ENCODE measurements around the gene DDX3X. TPM values are rescaled to one million over a fixed set of nuclear protein-coding genes. Genes with fewer than 3 reads are reported as not detected.

Gene DDX3X
- total RNA-seq, 1 experiment from 2014 or later = 266 TPM

- no peaks in the 10 kb centered on the region for H3K27me3 ChIP-seq (ENCODE audit: control insufficient read depth, insufficient read depth, low read length)
- ATAC-seq = no peak
- no peak for DNase-seq (ENCODE audit: low read depth, low spot score)
- H3K36me3 ChIP-seq (ENCODE audit: control insufficient read depth, insufficient read depth, low read length) = no peaks in the 10 kb centered on the region
- TF ChIP-seq CTCF (IDR thresholded peaks at IDR 0.05) (no peak), TCF7L2 (IDR thresholded peaks at IDR 0.05; ENCODE audit: low read depth, low read length) (no peak), SIN3A (IDR thresholded peaks at IDR 0.05; ENCODE audit: borderline replicate concordance, insufficient read depth, low read depth, low read length) (no peak), REST (IDR thresholded peaks at IDR 0.05; ENCODE audit: insufficient read depth in 1 of 2, low read depth in 2 of 2, low read length in 1 of 2) (no peak), POLR2AphosphoS5 (IDR thresholded peaks at IDR 0.05; ENCODE audit: low read depth, low read length) (no peak)
- POLR2A ChIA-PET = interaction anchor here (0.6 to 1.0 kb wide), 3 partner anchors 45 to 1297 kb away, joined by 5 to 11 read pairs (median 8); no protein-coding TSS in a partner anchor
- no TSS peak for BruUV-seq (replicated peaks)
- CTCF ChIA-PET = interaction anchor here (0.6 kb wide), 1 partner anchor 30 kb away, joined by 3 read pairs; no protein-coding TSS in a partner anchor
- peak overlapping the region; percentile 69 for H3K27ac ChIP-seq (ENCODE audit: low read length)
- H3K4me1 ChIP-seq (ENCODE audit: control insufficient read depth, insufficient read depth, low read length) = peaks cover 4% of the 10 kb centered on the region
- intact Hi-C loops (cut with micrococcal nuclease; ENCODE audit: unreplicated experiment) (no loop called here), in situ Hi-C loops (cut with HindIII; ENCODE audit: low pct_unique_long_range_greater_than_20kb, low sequenced_read_pairs) (no loop called here)
- no peak overlapping the region for H3K4me3 ChIP-seq (ENCODE audit: low read depth in 2 of 2, low read length in 2 of 2)
- H3K9me3 ChIP-seq (ENCODE audit: control insufficient read depth, insufficient read depth, low read depth, low read length) = no peaks in the 10 kb centered on the region
These were observed 49.0 kb downstream of the DDX3X start for GRCh38 chrX:41382714-41383645.

- ATAC-seq (no peak), DNase-seq (ENCODE audit: low read depth, low spot score) (no peak)
- no peak overlapping the region for H3K4me3 ChIP-seq (ENCODE audit: low read depth in 2 of 2, low read length in 2 of 2)
- no peaks in the 10 kb centered on the region for H3K9me3 ChIP-seq (ENCODE audit: control insufficient read depth, insufficient read depth, low read depth, low read length)
- POLR2A ChIA-PET = interaction anchor here (0.5 to 0.7 kb wide), 3 partner anchors 14 to 1166 kb away, joined by 5 to 11 read pairs (median 8); no protein-coding TSS in a partner anchor
- no peaks in the 10 kb centered on the region for H3K27me3 ChIP-seq (ENCODE audit: control insufficient read depth, insufficient read depth, low read length)
- CTCF ChIA-PET = no interaction called here
- H3K36me3 ChIP-seq (ENCODE audit: control insufficient read depth, insufficient read depth, low read length) = no peaks in the 10 kb centered on the region
- in situ Hi-C loops (cut with HindIII; ENCODE audit: low pct_unique_long_range_greater_than_20kb, low sequenced_read_pairs) = no loop called here
- TF ChIP-seq REST (IDR thresholded peaks at IDR 0.05; ENCODE audit: insufficient read depth in 1 of 2, low read depth in 2 of 2, low read length in 1 of 2) (no peak), SIN3A (IDR thresholded peaks at IDR 0.05; ENCODE audit: borderline replicate concordance, insufficient read depth, low read depth, low read length) (no peak), TCF7L2 (IDR thresholded peaks at IDR 0.05; ENCODE audit: low read depth, low read length) (no peak), CTCF (IDR thresholded peaks at IDR 0.05) (no peak), POLR2AphosphoS5 (IDR thresholded peaks at IDR 0.05; ENCODE audit: low read depth, low read length) (no peak)
- H3K27ac ChIP-seq (ENCODE audit: low read length) = no peak overlapping the region; the same call in 1 of the 2 replicates
- H3K4me1 ChIP-seq (ENCODE audit: control insufficient read depth, insufficient read depth, low read length) = peaks cover 4% of the 10 kb centered on the region
- BruUV-seq (replicated peaks) = no TSS peak
- intact Hi-C loops (cut with micrococcal nuclease; ENCODE audit: unreplicated experiment) = no loop called here
These were observed 50.2 kb downstream of the DDX3X start for GRCh38 chrX:41384051-41384705.

Data from Panc1 (cell line).